Esophagus muscularis mucosa (tissue), 4 donors: Measurements from ENCODE around the gene DVL1. TPM values are rescaled to one million over a fixed set of nuclear protein-coding genes. Genes with fewer than 3 reads are reported as not detected.

ENCODE experiments used
- DNase-seq: peaks from one replicate; pipeline ENCODE4 v3.0.0-alpha.2; 2017; ENCODE audit errors: extremely low spot score
- H3K27ac ChIP-seq, 4 donors: fragments of 200-600 bp; sonication (generic); replicated peaks in 1 of 4; 1 replicate in 3 of 4; 2 replicates in 1 of 4; pipeline ENCODE4 v1.5.1; 2016 to 2019; ENCODE audit warnings: mild to moderate bottlenecking in 1 of 4
- H3K27me3 ChIP-seq, 4 donors: fragments of 200-600 bp; sonication (generic); one replicate each; pipeline versions ENCODE4 v1.5.1 to v1.6.0; 2016 to 2019
- H3K36me3 ChIP-seq, 4 donors: fragments of 200-600 bp; sonication (generic); one replicate each; pipeline ENCODE4 v1.5.1; 2016 to 2019
- H3K4me1 ChIP-seq, 4 donors: fragments of 200-600 bp; sonication (generic); one replicate each; pipeline ENCODE4 v1.5.1; 2016 to 2019
- H3K4me3 ChIP-seq, 4 donors: fragments of 200-600 bp; sonication (generic); 1 replicate in 2 of 4; 2 replicates in 2 of 4; pipeline ENCODE4 v1.5.1; 2016 to 2019; ENCODE audit warnings: mild to moderate bottlenecking in 4 of 4, moderate library complexity in 1 of 4
- H3K9me3 ChIP-seq, 4 donors: fragments of 200-600 bp; sonication (generic); 1 replicate in 3 of 4; 2 replicates in 1 of 4; pipeline ENCODE4 v1.5.1; 2016 to 2019
- EP300 ChIP-seq: sonication (generic); formaldehyde crosslinking; IDR thresholded peaks from one replicate; pipeline ENCODE4 v1.6.1; 2017; ENCODE audit warnings: antibody characterized with exemption
- POLR2A ChIP-seq: fragments of 450-650 bp; IDR thresholded peaks from one replicate; pipeline ENCODE4 v1.6.1; 2017; ENCODE audit warnings: antibody characterized with exemption, moderate library complexity, mild to moderate bottlenecking, low read depth
- POLR2AphosphoS5 ChIP-seq, 2 donors: sonication (generic); formaldehyde crosslinking; IDR thresholded peaks; one replicate each; pipeline ENCODE4 v1.6.1; 2017; ENCODE audit warnings: antibody characterized with exemption in 2 of 2
- WGBS: methylation state at CpG from one replicate; pipeline ENCODE4 v1.1.5; 2018; 5-methylcytosine and 5-hydroxymethylcytosine counted together
- intact Hi-C: fragments of 100-400 bp; cut with DNase I; formaldehyde crosslinking; loops from one replicate; pipeline ENCODE4 v1.15.1; 2023
- total RNA-seq, 4 donors: library from RNA; depleted of rRNA; stranded (reverse); fragments of >200 nt; gene quantifications; one replicate each; pipeline versions ENCODE4 v1.1.0 to v1.2.1, GENCODE V29; 2016
- TF ChIP-seq, protein P1 (sequence below), 3 experiments: fragments of 200-600 bp in 2 of 3; fragments of 450-650 bp in 1 of 3; sonication (generic) in 2 of 3; IDR thresholded peaks; one replicate each; pipeline ENCODE4 v1.5.1; 2017 to 2019; ENCODE audit warnings: antibody characterized with exemption in 3 of 3, mild to moderate bottlenecking in 2 of 3, moderate library complexity in 1 of 3

Gene DVL1
- total RNA-seq, 4 donors from 2014 or later, result 66.9 to 141 (median 114) TPM

DNA sequence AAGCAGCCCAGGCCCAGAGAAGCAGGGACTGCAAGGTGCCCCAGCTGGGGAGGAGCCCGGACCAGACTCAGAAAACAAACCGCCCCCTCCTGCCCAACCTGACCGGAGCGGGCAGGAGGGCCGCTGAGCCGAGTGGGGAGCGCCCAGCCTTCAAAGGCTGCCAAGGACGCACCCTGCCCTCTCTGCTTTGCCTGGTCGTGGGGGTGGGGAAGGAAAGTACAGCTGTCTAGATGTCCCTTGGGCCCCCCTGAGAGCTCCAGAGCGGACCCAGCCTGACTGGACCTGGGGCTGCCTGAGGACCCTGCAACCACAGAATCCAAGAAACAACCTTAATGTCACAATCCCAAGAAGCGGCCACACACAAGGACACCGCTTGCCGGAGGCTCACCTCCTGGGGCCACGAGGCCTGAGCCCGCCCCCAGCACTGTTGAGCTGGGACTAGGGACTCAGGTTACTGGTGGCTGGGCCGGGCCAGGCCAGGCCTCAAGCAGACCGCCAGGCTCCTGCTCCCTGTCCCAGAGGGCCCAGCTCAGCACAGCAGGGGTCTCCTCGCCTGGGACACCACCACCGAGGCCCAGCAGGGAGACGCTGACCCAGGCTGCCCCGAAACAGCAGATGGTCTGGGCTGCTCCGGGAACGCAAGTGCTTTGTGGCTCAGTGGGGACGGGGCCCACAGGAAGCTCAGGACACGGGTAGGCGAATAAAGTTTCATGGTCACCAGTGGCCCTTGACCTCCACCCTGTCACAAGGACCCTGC, 1.4 kb downstream of the DVL1 start:
- peaks cover 0 to 3% (median 0%) of the 10 kb centered on the region in 4 donors for H3K36me3 ChIP-seq
- TF ChIP-seq POLR2AphosphoS5 (IDR thresholded peaks at IDR 0.05), result no peak
- TF ChIP-seq, protein P1, sequence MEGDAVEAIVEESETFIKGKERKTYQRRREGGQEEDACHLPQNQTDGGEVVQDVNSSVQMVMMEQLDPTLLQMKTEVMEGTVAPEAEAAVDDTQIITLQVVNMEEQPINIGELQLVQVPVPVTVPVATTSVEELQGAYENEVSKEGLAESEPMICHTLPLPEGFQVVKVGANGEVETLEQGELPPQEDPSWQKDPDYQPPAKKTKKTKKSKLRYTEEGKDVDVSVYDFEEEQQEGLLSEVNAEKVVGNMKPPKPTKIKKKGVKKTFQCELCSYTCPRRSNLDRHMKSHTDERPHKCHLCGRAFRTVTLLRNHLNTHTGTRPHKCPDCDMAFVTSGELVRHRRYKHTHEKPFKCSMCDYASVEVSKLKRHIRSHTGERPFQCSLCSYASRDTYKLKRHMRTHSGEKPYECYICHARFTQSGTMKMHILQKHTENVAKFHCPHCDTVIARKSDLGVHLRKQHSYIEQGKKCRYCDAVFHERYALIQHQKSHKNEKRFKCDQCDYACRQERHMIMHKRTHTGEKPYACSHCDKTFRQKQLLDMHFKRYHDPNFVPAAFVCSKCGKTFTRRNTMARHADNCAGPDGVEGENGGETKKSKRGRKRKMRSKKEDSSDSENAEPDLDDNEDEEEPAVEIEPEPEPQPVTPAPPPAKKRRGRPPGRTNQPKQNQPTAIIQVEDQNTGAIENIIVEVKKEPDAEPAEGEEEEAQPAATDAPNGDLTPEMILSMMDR (IDR thresholded peaks at IDR 0.05), result no peak
- no peak for TF ChIP-seq EP300
- TF ChIP-seq POLR2A, result no peak
- H3K27ac ChIP-seq, result peak overlapping the region; percentile 70 to 92 (median 80)
- no peaks in the 10 kb centered on the region for H3K9me3 ChIP-seq
- no peak for DNase-seq
- peaks cover 49 to 72% (median 62%) of the 10 kb centered on the region in 4 donors for H3K4me1 ChIP-seq
- peaks cover 0 to 2% (median under 1%) of the 10 kb centered on the region in 4 donors for H3K27me3 ChIP-seq
- H3K4me3 ChIP-seq, result peak overlapping the region; percentile 68 to 93 (median 82)
- intact Hi-C loops, result loop anchor here (2.0 kb wide), 1 partner anchor 25 kb away; no protein-coding TSS in a partner anchor
- 45% methylated on average over 21 of the region's 26 CpGs for WGBS

DNA sequence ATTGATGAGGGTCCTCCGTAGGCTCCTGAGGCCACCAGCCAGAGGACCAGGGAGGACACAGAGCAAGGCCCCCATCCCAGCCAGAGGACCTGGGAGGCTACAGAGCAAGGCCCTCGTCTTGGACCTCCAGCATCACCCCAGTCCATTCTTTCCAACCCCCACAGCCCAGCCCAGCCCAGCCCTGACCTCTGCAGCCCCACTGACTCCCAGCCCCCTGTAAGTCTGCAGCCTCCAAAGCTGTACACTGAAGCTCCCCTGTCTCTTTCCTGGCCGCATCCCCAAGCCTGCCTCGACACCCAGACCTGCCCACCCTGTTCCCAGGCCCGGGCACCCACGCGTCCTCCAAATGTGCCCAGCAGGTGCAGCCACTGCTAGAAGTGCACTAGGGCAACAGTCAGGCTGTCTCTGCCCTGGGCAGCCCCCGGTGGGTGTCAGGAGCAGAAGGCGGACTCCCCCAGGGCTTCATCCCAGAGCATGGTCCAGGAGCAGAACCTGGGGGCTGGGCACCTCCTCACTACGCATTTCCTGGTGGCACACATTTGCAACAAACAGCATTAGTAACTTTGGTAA, 2.1 kb downstream of the DVL1 start:
- Histone ChIP-seq H3K36me3 (peaks cover 0 to 6% (median 1%) of the 10 kb centered on the region in 4 donors), H3K27me3 (no peaks in the 10 kb centered on the region), H3K4me3 (peak overlapping the region; percentile 68 to 93 (median 82)), H3K9me3 (no peaks in the 10 kb centered on the region), H3K4me1 (peaks cover 46 to 65% (median 55%) of the 10 kb centered on the region in 4 donors), H3K27ac (peak overlapping the region; percentile 70 to 92 (median 80))
- WGBS, result 79% methylated on average over 10 of the region's 10 CpGs
- DNase-seq, result no peak
- TF ChIP-seq POLR2AphosphoS5 (IDR thresholded peaks at IDR 0.05) (no peak), POLR2A (no peak)
- intact Hi-C loops, result no loop called here

DNA sequence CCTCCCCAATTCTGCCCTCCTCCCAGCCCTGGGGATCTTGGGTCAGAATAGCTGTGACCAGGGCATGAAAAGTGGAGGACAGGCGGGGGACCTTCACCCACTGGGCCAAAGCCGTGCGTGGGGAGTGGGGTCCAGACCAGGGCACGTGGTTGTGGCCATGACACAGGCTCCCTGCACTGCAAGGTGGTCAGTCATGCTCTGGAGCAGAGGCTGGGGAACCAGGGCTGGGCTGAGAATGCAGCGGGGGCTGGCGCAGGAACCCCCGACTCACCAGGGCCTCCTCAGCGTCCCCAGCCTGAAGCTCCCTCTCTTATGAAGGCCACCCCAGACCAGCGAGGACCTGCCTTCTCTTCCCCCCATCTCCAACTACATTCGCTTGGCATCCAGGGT, 2.7 kb downstream of the DVL1 start:
- Histone ChIP-seq H3K27ac (peak overlapping the region in 1 of 4 donors; percentile 28), H3K36me3 (peaks cover 0 to 12% (median 7%) of the 10 kb centered on the region in 4 donors), H3K27me3 (no peaks in the 10 kb centered on the region), H3K4me1 (peaks cover 43 to 59% (median 50%) of the 10 kb centered on the region in 4 donors), H3K9me3 (no peaks in the 10 kb centered on the region), H3K4me3 (peak overlapping the region in 1 of 4 donors; percentile 4)
- intact Hi-C loops, result no loop called here
- DNase-seq, result no peak
- WGBS, result 90% methylated on average over 6 of the region's 10 CpGs
- TF ChIP-seq, protein P1 (IDR thresholded peaks at IDR 0.05), result no peak
- TF ChIP-seq EP300 (no peak), POLR2AphosphoS5 (IDR thresholded peaks at IDR 0.05) (no peak), POLR2A (no peak)

DNA sequence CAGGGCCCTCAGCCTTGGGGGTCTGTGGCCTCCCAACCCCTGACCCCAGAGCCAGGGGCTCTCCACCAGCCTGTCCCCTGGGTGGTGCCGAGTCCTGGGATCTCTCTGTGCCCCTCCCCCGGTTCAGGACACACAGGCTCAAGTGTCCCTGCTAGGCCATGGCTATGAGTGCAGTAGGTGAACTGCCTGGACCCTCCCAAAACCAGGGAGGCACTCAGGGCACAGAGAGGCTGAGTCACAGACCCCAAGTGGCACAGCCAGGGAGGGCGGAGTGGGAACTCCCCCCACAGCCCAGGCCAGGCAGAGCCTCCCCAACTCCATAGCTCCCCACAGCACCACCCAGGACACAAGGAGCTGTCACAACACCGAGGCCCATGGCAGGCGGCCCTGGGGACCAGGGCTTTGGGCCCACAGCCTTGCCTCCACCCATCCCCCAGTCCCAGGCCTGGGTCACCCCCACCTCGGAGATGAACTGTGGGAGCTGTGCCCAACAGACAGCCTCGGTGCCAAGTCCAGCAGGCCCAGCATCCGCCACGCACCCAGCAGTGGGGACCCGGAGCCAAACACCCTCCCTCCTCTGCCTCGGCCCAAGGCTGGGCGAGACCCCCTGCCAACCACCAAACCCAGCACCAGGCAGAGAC, 3.2 kb downstream of the DVL1 start:
- no peak for DNase-seq
- no peaks in the 10 kb centered on the region for H3K9me3 ChIP-seq
- H3K36me3 ChIP-seq, result peaks cover 0 to 17% (median 13%) of the 10 kb centered on the region in 4 donors
- H3K4me1 ChIP-seq, result peaks cover 40 to 55% (median 46%) of the 10 kb centered on the region in 4 donors
- TF ChIP-seq POLR2AphosphoS5 (IDR thresholded peaks at IDR 0.05) (no peak), POLR2A (no peak), EP300 (no peak)
- TF ChIP-seq, protein P1 (IDR thresholded peaks at IDR 0.05), result no peak
- peak overlapping the region in 1 of 4 donors; percentile 4 for H3K4me3 ChIP-seq
- intact Hi-C loops, result no loop called here
- 58% methylated on average over 9 of the region's 12 CpGs for WGBS
- peak overlapping the region in 2 of 4 donors; percentile 0 to 28 for H3K27ac ChIP-seq
- H3K27me3 ChIP-seq, result no peaks in the 10 kb centered on the region

DNA sequence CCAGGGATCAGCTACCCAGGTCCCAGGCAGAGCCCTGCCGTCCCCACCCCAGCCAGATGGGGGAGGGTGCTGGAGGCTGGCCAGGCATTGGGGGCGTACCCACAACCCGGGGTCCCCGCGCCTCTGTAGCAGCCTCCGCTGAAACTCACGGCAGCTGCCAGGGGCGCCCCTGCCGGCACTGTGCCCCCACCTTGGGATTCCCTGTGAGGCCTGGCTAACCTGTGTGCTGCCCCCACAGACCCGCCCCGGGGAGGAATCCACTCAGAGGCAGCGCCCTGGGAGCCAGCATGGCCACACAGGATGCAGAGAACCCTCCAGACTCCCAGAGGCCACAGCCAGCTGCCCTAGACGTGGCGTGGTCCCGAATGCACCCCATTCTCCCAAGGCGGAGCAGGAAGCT, 3.8 kb downstream of the DVL1 start:
- Histone ChIP-seq H3K4me3 (no peak overlapping the region), H3K36me3 (peaks cover under 1 to 23% (median 19%) of the 10 kb centered on the region in 4 donors), H3K27me3 (no peaks in the 10 kb centered on the region), H3K9me3 (no peaks in the 10 kb centered on the region), H3K27ac (peak overlapping the region in 3 of 4 donors; percentile 0 to 10 (median 3)), H3K4me1 (peaks cover 40 to 55% (median 46%) of the 10 kb centered on the region in 4 donors)
- WGBS, result 81% methylated on average over 5 of the region's 16 CpGs
- TF ChIP-seq POLR2A, result no peak
- TF ChIP-seq, protein P1 (IDR thresholded peaks at IDR 0.05), result no peak
- TF ChIP-seq POLR2AphosphoS5 (IDR thresholded peaks at IDR 0.05), result no peak
- no peak for TF ChIP-seq EP300
- DNase-seq, result no peak
- intact Hi-C loops, result no loop called here
